ENCODE measurements around the gene CCDC152.

The CCDC152 gene

GRCh38 chr5:42787845-42788244 is 31.2 kb downstream of the CCDC152 start:
- TF ChIP-seq CTCF (IDR thresholded peaks at IDR 0.05; ENCODE audit: low read depth, low read length, missing control alignments) = no peak
- no peak for DNase-seq (ENCODE audit: low read depth)
- in situ Hi-C loops (cut with HindIII; ENCODE audit: low sequenced_read_pairs) = no loop called here
- H3K4me3 ChIP-seq (ENCODE audit: low read depth, low read length) = no peak overlapping the region

GRCh38 chr5:42791151-42791550 is 34.5 kb downstream of the CCDC152 start:
- no peak for DNase-seq (ENCODE audit: low read depth)
- in situ Hi-C loops (cut with HindIII; ENCODE audit: low sequenced_read_pairs) = no loop called here
- no peak for TF ChIP-seq CTCF (IDR thresholded peaks at IDR 0.05; ENCODE audit: low read depth, low read length, missing control alignments)
- no peak overlapping the region for H3K4me3 ChIP-seq (ENCODE audit: low read depth, low read length)

GRCh38 chr5:42798284-42799240 is 41.9 kb downstream of the CCDC152 start:
- no peak for DNase-seq (ENCODE audit: low read depth)
- H3K4me3 ChIP-seq (ENCODE audit: low read depth, low read length) = no peak overlapping the region
- in situ Hi-C loops (cut with HindIII; ENCODE audit: low sequenced_read_pairs) = no loop called here
- no peak for TF ChIP-seq CTCF (IDR thresholded peaks at IDR 0.05; ENCODE audit: low read depth, low read length, missing control alignments)

- in situ Hi-C loops (cut with HindIII; ENCODE audit: low sequenced_read_pairs) = no loop called here
- no peak for DNase-seq (ENCODE audit: low read depth)
- H3K4me3 ChIP-seq (ENCODE audit: low read depth, low read length) = no peak overlapping the region
- no peak for TF ChIP-seq CTCF (IDR thresholded peaks at IDR 0.05; ENCODE audit: low read depth, low read length, missing control alignments)
Observed at GRCh38 chr5:42799241-42799608, 42.6 kb downstream of the CCDC152 start.

- TF ChIP-seq CTCF (IDR thresholded peaks at IDR 0.05; ENCODE audit: low read depth, low read length, missing control alignments) = no peak
- H3K4me3 ChIP-seq (ENCODE audit: low read depth, low read length) = no peak overlapping the region
- in situ Hi-C loops (cut with HindIII; ENCODE audit: low sequenced_read_pairs) = no loop called here
- DNase-seq (ENCODE audit: low read depth) = no peak
Observed at GRCh38 chr5:42799668-42800114, 43.1 kb downstream of the CCDC152 start.

- in situ Hi-C loops (cut with HindIII; ENCODE audit: low sequenced_read_pairs) = no loop called here
- DNase-seq (ENCODE audit: low read depth) = no peak
- H3K4me3 ChIP-seq (ENCODE audit: low read depth, low read length) = no peak overlapping the region
- no peak for TF ChIP-seq CTCF (IDR thresholded peaks at IDR 0.05; ENCODE audit: low read depth, low read length, missing control alignments)
Observed at GRCh38 chr5:42800748-42801330, 44.2 kb downstream of the CCDC152 start.
